Measurements from ENCODE around the gene PTH2.

PTH2 gene

GRCh38 chr19:49441210-49441959 is 18.1 kb upstream of the PTH2 start, which contains the start of gene SLC17A7:
Gene SLC17A7 (minus strand): TSS chr19:49441527. CDS start chr19:49441379, 148 bp downstream.
- Histone ChIP-seq H3K4me3 (replicated peaks; ENCODE audit: low read depth, low read length) (no peak within 1 kb of the TSS), H3K36me3 (ENCODE audit: control insufficient read depth, insufficient read depth, low read length) (no peaks in the 10 kb centered on the region; the same call in 1 of the 2 replicates), H3K27me3 (replicated peaks; ENCODE audit: control insufficient read depth, insufficient read depth, low read length) (peaks cover 2% of the 10 kb centered on the region; the same call in 1 of the 2 replicates)
- DNase-seq (ENCODE audit: extremely low read depth, insufficient read length) = peak; percentile 73
- no peak for TF ChIP-seq CTCF (IDR thresholded peaks at IDR 0.05; ENCODE audit: insufficient read depth, low read length, poor library complexity, severe bottlenecking)

- Histone ChIP-seq H3K4me3 (replicated peaks; ENCODE audit: low read depth, low read length) (no peak overlapping the region), H3K27me3 (replicated peaks; ENCODE audit: control insufficient read depth, insufficient read depth, low read length) (peaks cover 2% of the 10 kb centered on the region; the same call in 1 of the 2 replicates), H3K36me3 (ENCODE audit: control insufficient read depth, insufficient read depth, low read length) (no peaks in the 10 kb centered on the region)
- DNase-seq (ENCODE audit: extremely low read depth, insufficient read length) = no peak
- TF ChIP-seq CTCF (IDR thresholded peaks at IDR 0.05; ENCODE audit: insufficient read depth, low read length, poor library complexity, severe bottlenecking) = no peak
Observed at GRCh38 chr19:49440439-49441209, 17.4 kb upstream of the PTH2 start.

GRCh38 chr19:49439836-49440235 is 16.6 kb upstream of the PTH2 start:
- DNase-seq (ENCODE audit: extremely low read depth, insufficient read length) = no peak
- Histone ChIP-seq H3K4me3 (replicated peaks; ENCODE audit: low read depth, low read length) (no peak overlapping the region), H3K36me3 (ENCODE audit: control insufficient read depth, insufficient read depth, low read length) (no peaks in the 10 kb centered on the region), H3K27me3 (replicated peaks; ENCODE audit: control insufficient read depth, insufficient read depth, low read length) (peaks cover 3% of the 10 kb centered on the region; the same call in 1 of the 2 replicates)
- no peak for TF ChIP-seq CTCF (IDR thresholded peaks at IDR 0.05; ENCODE audit: insufficient read depth, low read length, poor library complexity, severe bottlenecking)

GRCh38 chr19:49438261-49438660 is 15.0 kb upstream of the PTH2 start:
- no peak for TF ChIP-seq CTCF (IDR thresholded peaks at IDR 0.05; ENCODE audit: insufficient read depth, low read length, poor library complexity, severe bottlenecking)
- Histone ChIP-seq H3K4me3 (replicated peaks; ENCODE audit: low read depth, low read length) (no peak overlapping the region), H3K27me3 (replicated peaks; ENCODE audit: control insufficient read depth, insufficient read depth, low read length) (peaks cover 3% of the 10 kb centered on the region; the same call in 1 of the 2 replicates), H3K36me3 (ENCODE audit: control insufficient read depth, insufficient read depth, low read length) (no peaks in the 10 kb centered on the region)
- DNase-seq (ENCODE audit: extremely low read depth, insufficient read length) = no peak

- no peak for DNase-seq (ENCODE audit: extremely low read depth, insufficient read length)
- Histone ChIP-seq H3K27me3 (replicated peaks; ENCODE audit: control insufficient read depth, insufficient read depth, low read length) (peaks cover 3% of the 10 kb centered on the region; the same call in 1 of the 2 replicates), H3K36me3 (ENCODE audit: control insufficient read depth, insufficient read depth, low read length) (no peaks in the 10 kb centered on the region), H3K4me3 (replicated peaks; ENCODE audit: low read depth, low read length) (no peak overlapping the region)
- no peak for TF ChIP-seq CTCF (IDR thresholded peaks at IDR 0.05; ENCODE audit: insufficient read depth, low read length, poor library complexity, severe bottlenecking)
Observed at GRCh38 chr19:49437231-49437630, 14.0 kb upstream of the PTH2 start.

Measured in GM06990 (cell line).